ENCODE data around the gene TADA1.
"Not testable (repeated sequence)": the region's sequence is repeated elsewhere in the genome, so short reads cannot be mapped to it uniquely, and the experiment has no call there.

TADA1 gene

DNA sequence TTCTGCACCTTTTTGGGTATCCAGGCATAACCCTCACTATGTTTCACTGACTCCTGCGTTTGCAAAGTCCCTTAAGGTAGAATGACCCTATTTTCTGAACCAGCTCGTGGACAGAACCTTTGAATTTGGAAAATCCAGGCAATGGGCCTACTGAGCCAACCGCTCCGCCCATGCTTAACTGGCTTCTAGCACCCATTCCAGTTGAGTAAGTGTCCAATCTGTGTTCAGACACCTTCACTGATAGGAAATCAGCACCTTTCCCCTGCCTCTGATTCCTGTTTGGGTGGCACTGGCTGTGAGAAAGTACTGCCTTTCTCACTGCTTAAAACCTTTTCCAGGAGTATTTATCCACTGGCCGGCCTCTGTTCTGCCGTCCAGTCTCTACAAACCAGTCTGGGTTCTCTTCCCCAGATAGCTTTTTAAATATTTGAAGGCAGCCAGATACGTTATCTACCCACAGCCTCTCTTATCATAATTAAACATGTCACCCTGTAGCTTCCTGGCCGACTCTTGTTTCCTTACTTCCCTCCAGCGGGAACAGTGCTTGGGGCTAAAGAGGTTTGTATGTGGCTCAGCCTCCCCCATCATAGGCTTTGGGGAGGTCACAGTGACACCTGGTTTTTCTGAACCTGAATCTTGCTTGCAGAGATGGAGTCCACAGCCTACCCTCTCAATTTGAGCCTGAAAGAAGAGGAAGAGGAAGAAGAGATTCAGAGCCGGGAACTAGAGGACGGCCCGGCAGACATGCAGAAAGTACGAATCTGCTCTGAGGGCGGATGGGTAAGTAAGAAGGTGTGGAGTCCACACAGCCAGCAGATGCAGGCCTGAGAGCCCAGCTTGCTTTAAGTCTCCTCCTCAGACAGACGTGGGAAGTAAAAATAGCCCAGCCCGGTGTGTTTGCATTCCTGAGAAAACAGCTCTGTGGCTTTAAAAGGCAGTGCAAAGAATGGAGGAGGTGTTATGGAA is 35.5 kb downstream of the TADA1 start:
- no peak for DNase-seq

DNA sequence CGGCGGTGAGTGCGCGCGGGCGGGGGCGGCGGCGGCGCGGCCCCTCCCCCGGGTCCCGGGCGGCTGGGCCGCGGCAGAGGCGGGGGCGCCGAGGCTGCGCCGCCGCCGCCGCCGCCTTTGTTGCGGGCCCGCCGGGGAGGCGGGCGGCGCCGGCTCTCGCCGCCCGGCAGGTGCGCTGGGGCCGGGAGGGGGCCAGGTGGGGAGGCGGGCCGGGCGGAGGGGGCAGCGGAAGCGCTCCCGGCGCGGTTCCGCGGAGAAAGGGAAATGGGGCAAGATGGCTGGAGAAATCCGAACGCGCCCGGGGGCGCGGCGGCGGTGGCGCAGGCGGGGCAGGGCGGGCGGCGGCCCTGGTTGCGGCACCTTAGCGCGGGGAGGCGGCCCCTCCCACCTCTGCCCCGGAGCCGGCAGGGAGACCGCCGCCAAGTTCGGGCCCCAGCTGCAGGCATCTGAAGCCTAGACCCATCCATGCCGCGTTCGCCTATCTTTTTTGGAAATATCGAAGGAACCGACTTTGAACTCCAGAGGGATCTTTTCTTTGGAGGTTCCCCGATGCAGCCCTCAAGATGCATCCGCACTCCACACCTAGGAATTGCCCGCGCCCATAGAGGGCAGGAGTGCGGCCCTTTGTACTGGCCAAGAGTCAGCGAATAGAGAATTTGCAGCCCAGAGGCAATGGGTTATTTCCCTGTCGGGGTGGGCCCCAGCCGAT is 36.3 kb downstream of the TADA1 start:
- DNase-seq, result peak; percentile 85

DNA sequence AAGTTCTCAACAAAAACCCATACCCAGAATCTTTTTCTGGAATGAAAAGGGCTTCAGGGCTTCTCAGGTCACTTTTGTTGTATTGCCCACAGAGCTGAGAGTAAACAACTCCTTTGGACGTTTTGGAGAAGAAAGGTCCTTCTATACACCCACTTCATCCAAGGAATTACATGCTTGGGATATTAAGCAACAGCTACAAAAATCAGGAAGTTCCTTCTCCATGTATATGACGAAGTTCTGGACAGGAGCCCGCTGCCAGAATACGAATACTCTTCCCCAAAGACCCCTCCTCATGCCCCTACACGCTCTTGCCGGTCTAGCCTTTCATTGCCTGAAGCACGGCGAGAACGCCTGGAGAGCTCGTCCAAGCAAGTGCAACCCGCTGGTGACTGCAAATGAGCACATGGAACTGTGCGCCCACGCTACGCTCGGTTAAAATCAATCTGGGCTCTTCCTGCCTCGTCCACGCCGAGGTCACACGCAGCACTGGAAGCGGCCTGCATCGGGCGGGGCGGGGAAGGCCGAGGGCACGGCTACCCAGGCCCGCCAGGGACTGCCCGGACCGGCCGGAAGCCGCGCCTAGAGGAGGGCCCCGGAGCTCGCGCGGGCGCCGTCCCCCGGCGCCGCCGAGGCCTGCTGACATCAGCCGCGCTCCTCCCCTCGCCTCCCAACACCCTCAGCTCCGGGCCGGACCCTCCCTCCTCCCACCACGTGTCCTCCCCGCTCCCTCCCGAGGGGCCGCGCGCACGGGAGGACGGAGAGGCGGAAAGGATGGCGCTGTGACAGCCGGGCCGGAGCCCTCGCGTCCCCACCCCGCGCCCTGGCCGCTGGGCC is 37.1 kb downstream of the TADA1 start, which contains the start of gene POGK:
POGK (plus strand) TSS at position 710 of the 834 bp plus-strand sequence. CDS start 1,482 bp downstream, outside the sequence.
- peak; percentile 97 for DNase-seq

DNA sequence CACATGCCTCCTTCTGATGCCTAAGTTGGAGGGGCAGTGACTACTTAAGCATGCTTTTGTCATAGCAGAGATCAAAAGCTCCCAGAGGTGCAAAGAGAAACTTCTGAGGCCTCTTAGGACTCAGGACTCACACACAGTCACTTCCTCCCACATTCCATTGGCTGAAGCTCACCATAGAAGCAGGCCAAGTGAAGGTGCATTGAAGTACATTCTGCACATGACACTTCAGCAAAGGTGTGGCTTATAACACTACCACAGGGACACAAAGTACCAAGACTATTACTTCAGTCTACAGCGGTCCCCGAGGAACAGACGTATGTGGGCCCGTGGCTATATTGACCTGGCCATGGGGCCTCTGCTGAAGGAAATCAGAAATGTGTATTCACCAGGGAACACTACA is 39.3 kb downstream of the TADA1 start:
- DNase-seq, result no peak

DNA sequence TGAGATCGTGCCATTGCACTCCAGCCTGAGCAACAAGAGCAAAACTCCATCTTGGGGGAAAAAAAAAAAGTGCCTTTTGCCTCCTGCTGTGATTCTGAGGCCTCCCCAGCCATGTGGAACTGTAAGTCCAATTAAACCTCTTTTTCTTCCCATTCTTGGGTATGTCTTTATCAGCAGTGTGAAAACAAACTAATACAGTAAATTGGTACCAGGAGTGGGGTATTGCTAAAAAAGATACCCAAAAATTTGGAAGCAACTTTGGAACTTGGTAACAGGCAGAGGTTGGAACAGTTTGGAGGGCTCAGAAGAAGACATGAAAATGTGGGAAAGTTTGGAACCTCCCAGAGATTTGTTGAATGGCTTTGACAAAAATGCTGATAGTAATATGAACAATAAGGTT is 46.3 kb downstream of the TADA1 start:
- DNase-seq, result not testable (repeated sequence)

DNA sequence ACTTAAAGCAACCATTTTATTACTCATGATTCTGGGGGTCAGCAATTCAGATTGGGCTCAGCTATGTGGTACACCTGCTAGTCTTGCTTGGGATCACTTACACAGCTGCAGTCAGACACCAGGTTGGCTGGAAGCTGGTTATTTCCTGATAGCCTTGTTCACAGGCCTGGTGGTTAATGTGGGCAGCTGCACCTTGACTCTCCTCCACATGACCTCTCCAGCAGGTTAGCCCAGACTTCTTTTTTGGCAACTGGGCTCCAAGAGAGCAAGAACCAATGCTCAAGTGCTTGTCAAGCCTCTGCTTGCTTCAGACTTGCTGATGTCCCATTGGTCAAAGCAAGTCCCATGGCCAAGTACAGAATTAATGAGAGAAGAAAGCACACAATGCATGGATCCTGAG is 48.6 kb downstream of the TADA1 start:
- DNase-seq, result no peak

DNA sequence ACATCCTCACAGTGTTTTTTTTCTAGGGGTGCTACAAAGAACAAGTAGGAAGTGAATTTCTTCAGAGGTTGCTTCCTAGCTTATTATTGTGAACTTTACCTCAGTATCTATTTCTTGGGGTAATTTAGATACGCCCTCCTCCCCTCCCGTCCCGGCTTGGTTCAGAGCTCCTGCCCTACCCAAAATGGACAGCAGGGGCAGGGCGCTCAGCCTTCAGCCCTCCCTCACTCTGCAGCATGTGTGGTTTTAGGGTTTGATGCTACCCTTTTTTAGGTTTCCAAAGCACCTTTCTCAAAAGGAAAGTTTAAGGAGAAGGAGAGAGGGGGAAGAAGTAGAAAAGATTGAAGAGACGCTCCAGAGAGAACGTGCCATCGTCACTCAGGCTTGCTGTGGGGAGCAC is 53.7 kb downstream of the TADA1 start:
- no peak for DNase-seq

DNA sequence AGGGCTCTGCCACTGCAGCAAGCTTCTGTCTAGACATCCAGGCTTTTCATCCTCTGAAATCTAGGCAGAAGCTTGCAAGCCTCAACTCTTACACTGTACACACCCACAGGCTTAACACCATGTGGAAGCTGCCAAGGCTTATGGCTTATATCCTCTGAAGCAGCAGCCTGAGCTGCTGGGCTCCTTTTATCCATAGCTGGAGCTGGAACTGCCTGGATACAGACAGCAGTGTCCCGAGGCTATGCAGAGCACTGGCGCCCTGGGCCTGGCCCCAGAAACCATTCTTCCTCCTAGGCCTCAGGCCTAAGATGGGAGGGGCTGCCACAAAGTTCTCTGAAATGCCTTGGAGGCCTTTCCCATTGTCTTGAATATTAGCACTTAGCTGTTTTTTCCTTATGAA is 56.1 kb downstream of the TADA1 start:
- DNase-seq, result peak; percentile 84

DNA sequence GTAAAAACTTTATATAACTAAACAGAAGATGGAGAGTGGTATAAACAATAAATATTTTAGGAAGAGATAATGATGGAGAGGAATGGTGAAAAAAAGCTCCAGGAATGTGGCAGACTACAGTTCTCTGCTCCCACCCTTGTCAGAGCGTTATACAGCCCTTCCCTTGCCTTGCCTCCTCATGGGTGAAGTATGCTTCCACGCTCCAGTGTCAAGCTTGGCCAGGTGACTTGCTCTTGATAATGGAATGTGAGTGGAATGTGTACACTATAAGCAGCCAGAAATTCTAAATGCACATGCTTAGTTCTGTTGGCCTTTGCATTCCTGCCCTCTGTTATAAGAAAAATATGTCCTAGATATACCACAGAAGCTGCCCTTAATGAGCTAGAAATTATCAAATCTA is 61.5 kb downstream of the TADA1 start:
- peak; percentile 23 for DNase-seq

DNA sequence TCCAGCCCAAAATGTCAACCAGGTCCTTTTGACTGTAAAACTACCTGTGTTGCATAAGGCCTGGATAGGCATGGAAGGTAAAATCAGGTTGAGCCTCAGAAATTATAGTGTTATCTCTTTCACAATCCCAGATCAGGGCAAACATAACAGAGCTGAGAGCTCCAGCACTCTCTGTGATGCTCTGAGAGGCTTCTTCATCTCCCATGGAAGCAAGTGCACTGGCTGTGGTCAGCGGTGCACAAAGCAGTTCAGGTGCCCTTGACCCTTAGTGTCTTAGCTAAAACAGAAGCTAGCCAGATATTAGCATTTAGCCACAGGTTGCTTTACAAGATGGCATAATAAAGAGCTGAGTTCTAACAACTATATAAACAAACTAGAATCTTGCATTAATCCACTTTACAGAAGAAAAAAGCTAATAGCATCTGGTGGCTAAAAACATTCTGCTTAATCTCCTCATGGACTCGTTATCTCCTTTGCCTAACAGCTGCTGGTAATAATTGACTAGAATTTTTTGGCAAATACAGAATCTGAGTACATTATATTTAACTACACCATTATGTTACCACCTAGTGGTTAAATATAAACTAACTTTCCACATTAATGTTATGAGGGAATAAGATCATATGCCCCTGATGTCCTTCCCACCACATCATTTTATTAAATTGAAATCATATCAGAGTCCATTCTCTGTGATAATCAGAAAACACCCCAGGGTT is 62.4 kb downstream of the TADA1 start:
- peak; percentile 91 for DNase-seq

DNA sequence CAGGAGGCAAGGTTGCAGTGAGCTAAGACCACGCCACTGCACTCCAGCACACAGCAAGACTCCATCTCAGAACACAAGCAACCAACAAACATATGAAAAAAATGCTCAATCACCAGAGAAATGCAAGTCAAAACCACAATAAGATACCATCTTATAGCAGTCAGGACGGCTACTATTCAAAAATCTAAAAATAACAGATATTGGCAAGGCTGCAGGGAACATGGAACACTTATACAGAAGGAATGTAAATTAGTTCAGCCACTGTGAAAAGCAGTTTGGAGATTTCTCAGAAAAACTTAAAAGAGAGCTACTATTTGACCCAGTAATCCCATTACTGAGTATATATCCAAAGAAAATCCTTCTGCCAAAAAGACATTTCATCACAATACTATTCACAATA is 64.4 kb downstream of the TADA1 start:
- no peak for DNase-seq

DNA sequence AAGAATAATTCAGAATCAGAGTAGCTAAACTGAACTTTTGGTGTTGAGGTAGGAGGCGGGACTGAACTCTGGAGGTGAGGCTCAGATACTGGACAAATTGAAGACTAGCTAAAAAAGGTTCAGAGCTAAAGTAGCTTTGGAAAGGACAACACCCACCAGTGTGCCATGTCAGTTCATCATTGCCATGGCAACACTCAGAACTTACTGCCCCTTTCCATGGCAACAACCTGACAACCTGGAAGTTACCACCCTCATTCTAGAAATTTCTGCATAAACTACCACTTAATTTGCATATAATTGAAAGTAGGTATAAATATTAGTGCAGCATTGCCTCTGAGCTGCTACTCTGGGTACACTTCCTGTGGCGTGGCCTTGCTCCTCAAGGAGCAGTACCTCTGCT is 67.1 kb downstream of the TADA1 start:
- peak; percentile 12 for DNase-seq
